ENCODE measurements around the gene MYO7B. TPM values are rescaled to one million over a fixed set of nuclear protein-coding genes. Genes with fewer than 3 reads are reported as not detected.

MYO7B gene
- total RNA-seq, 2 experiments from 2014 or later, result 0.65 to 1.2 TPM

DNA sequence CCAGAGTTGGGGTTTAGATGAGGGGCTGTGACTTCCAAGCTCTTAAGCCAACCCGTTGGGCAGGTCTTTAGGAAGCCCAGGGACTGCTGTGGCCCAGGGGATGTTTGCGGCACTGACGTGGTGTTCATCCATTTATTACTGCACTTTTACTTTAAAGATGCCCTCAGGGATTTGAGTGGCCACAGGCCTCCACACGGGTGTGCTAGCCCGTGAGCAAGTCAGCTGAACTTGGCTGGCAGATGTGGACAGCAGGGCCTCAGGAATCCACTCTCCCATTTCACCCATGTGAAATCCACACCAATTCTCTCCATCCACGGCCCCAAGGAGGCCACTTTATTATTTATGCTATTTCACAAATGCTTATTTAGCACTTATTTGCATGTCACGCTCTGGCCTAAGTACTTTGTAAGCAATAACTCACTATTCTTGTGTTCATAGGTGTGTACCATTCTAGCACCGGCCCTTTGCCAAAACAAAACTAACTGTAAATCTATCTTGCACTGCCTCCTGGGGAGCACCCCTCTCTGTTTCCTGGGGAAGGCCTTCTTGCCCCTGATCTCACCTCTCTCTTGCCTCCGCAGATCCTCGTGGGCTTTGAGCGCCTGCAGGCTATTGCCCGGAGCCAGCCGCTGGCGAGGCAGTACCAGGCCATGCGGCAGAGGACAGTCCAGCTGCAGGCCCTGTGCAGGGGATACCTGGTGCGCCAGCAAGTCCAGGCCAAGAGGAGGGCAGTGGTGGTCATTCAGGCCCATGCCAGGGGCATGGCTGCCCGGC lies 71.3 kb downstream of the MYO7B start:
- peaks cover 3% of the 10 kb centered on the region for H3K4me1 Mint-ChIP-seq (ENCODE audit: low read depth)
- peaks cover 3% of the 10 kb centered on the region for H3K36me3 Mint-ChIP-seq (ENCODE audit: low read depth)
- peaks cover 8% of the 10 kb centered on the region for H3K9me3 Mint-ChIP-seq
- ChIA-PET POLR2A (interaction anchor here (0.7 kb wide), 1 partner anchor 33 kb away, joined by 3 read pairs; no protein-coding TSS in a partner anchor), CTCF (interaction anchor here (4.9 kb wide), 1 partner anchor 15 kb away, joined by 35 read pairs; no protein-coding TSS in a partner anchor)
- no peak for ATAC-seq
- no peak overlapping the region for H3K4me3 Mint-ChIP-seq
- H3K27ac Mint-ChIP-seq, result no peak overlapping the region
- no peak for TF ChIP-seq CTCF (IDR thresholded peaks at IDR 0.05)
- intact Hi-C loops (cut with micrococcal nuclease), result no loop called here
- DNase-seq, result no peak
- H3K27me3 Mint-ChIP-seq, result no peaks in the 10 kb centered on the region

DNA sequence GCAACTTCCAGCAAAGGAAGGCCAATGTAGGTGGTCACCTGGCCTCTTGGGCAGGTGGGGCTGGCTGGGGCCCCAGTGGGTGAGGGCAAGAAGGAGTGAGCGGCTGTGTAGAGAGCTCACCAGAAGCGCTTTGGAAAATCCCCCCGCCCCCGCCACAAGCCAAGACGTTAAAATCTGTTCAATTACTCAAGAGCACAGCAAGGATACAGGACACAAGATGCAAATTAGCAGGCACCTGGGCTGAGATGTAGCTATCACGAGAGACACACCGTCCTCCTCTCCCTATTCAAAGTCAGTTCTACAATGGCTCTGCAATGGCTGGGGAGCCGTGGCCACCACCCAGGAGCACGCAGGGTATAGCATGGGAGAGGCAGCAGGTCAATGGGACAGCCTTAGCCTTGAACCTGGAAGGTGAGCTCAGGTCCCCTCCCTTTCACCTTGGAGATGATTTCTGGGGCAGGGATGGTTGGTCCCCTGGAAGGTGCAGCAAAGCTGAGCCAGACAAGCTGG lies 72.0 kb downstream of the MYO7B start:
- Mint-ChIP-seq H3K4me3 (no peak overlapping the region), H3K4me1 (ENCODE audit: low read depth) (peaks cover 3% of the 10 kb centered on the region), H3K27ac (no peak overlapping the region), H3K27me3 (no peaks in the 10 kb centered on the region), H3K9me3 (peaks cover 6% of the 10 kb centered on the region), H3K36me3 (ENCODE audit: low read depth) (peaks cover 3% of the 10 kb centered on the region)
- no peak for DNase-seq
- no peak for ATAC-seq
- CTCF ChIA-PET, result interaction anchor here (4.9 kb wide), 1 partner anchor 16 kb away, joined by 35 read pairs; no protein-coding TSS in a partner anchor
- POLR2A ChIA-PET, result interaction anchor here (1.0 kb wide), 1 partner anchor 38 kb away, joined by 3 read pairs; no protein-coding TSS in a partner anchor
- no peak for TF ChIP-seq CTCF (IDR thresholded peaks at IDR 0.05)
- intact Hi-C loops (cut with micrococcal nuclease), result no loop called here

DNA sequence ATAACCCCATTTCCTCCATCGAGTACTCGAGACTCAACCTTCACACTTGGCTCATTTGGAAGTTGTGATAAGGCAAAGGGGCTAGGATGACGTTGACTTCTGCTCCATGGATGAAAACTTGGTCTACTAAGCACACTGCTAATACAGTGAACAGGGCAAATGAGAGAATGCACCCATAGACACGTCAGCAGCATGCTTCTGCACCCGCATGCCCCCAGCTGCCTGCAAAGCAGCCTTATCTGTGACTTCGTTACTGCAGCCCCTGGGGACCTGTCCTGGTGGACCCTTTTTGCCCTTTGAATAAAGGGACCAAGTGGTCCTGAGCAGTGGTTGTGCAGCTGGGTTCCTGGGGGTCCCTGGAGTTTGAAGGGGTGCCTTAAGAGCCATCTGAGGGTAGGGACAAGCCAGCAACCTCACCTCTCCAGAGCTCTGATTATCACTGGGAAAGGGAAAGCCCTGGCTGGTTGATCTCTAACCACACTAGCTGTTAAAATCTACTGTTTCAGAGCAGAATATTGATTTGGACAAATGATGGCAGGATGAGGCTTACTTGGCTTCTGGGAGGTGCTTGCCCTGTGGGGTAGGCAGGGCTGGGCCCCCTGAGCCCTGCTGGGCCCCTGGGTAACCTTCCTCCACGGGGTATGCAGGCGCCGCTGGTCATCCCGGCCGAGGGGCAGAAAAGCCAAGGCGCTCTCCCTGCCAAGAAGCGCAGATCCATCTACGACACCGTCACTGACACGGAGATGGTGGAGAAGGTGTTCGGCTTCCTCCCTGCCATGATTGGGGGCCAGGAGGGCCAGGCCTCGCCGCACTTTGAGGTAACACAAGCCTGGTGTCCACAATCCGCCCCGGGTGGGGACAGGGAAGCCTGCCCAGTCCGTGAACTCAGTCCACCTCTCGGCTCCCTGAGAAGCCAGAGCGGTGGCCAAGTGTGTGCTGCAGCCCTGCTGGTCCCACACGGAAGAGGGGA lies 72.9 kb downstream of the MYO7B start:
- intact Hi-C loops (cut with micrococcal nuclease), result no loop called here
- H3K36me3 Mint-ChIP-seq (ENCODE audit: low read depth), result no peaks in the 10 kb centered on the region
- H3K27me3 Mint-ChIP-seq, result no peaks in the 10 kb centered on the region
- CTCF ChIA-PET, result interaction anchor here (1.4 to 4.9 kb wide), 2 partner anchors 9 to 17 kb away, joined by 3 to 35 read pairs; no protein-coding TSS in a partner anchor
- H3K4me1 Mint-ChIP-seq (ENCODE audit: low read depth), result peaks cover 3% of the 10 kb centered on the region
- POLR2A ChIA-PET, result interaction anchor here (1.0 kb wide), 1 partner anchor 37 kb away, joined by 3 read pairs; no protein-coding TSS in a partner anchor
- no peak overlapping the region for H3K27ac Mint-ChIP-seq
- no peak for DNase-seq
- ATAC-seq, result peak; percentile 17
- H3K4me3 Mint-ChIP-seq, result no peak overlapping the region
- peaks cover 5% of the 10 kb centered on the region for H3K9me3 Mint-ChIP-seq
- no peak for TF ChIP-seq CTCF (IDR thresholded peaks at IDR 0.05)

GRCh38 chr2:127609031-127609751 lies 73.7 kb downstream of the MYO7B start:
- ChIA-PET CTCF (interaction anchor here (0.8 to 4.9 kb wide), 4 partner anchors 10 to 41 kb away, joined by 3 to 35 read pairs (median 3); no protein-coding TSS in a partner anchor), POLR2A (no interaction called here)
- no peaks in the 10 kb centered on the region for H3K36me3 Mint-ChIP-seq (ENCODE audit: low read depth)
- no peak overlapping the region for H3K4me3 Mint-ChIP-seq
- ATAC-seq (peak; percentile 17), DNase-seq (no peak)
- no peaks in the 10 kb centered on the region for H3K27me3 Mint-ChIP-seq
- H3K4me1 Mint-ChIP-seq (ENCODE audit: low read depth), result peaks cover 3% of the 10 kb centered on the region
- no peak overlapping the region for H3K27ac Mint-ChIP-seq
- peaks cover 5% of the 10 kb centered on the region for H3K9me3 Mint-ChIP-seq
- no peak for TF ChIP-seq CTCF (IDR thresholded peaks at IDR 0.05)
- intact Hi-C loops (cut with micrococcal nuclease), result no loop called here
